MM.1S (cell line): ENCODE measurements around the gene OR7C1.

Source experiments
- DNase-seq: peaks from one replicate; pipeline ENCODE4 v3.0.0-alpha.2; 2015
- H2AFZ ChIP-seq: fragments of 300-600 bp; sonication (generic); 2 replicates; pipeline ENCODE4 v1.6.0; 2016; ENCODE audit warnings: antibody characterized with exemption, low read length
- H3F3A ChIP-seq: fragments of 300-600 bp; sonication (generic); 2 replicates; pipeline ENCODE4 v1.6.1; 2016; ENCODE audit warnings: mild to moderate bottlenecking, antibody characterized with exemption, low read length, moderate library complexity, mixed read lengths; ENCODE audit not compliant: insufficient read depth
- H3K27ac ChIP-seq: fragments of 300-600 bp; sonication (generic); 2 replicates; pipeline ENCODE4 v1.5.1; 2016; ENCODE audit warnings: mild to moderate bottlenecking, low read length
- H3K27me3 ChIP-seq: fragments of 300-600 bp; sonication (generic); replicated peaks from 2 replicates; pipeline ENCODE4 v1.6.0; 2016; ENCODE audit warnings: low read length; ENCODE audit not compliant: insufficient read depth
- H3K36me3 ChIP-seq: fragments of 300-600 bp; sonication (generic); replicated peaks from 2 replicates; pipeline ENCODE4 v1.6.1; 2016; ENCODE audit warnings: mild to moderate bottlenecking, low read length, mixed read lengths; ENCODE audit not compliant: insufficient read depth
- H3K4me1 ChIP-seq: fragments of 300-600 bp; sonication (generic); 2 replicates; pipeline ENCODE4 v1.6.1; 2016; ENCODE audit warnings: low read length, mixed read lengths
- H3K4me2 ChIP-seq: fragments of 300-600 bp; sonication (generic); 2 replicates; pipeline ENCODE4 v1.6.0; 2016; ENCODE audit warnings: low read depth, low read length
- H3K4me3 ChIP-seq: fragments of 300-600 bp; sonication (generic); 2 replicates; pipeline ENCODE4 v1.5.1; 2016; ENCODE audit warnings: low read length, mixed read lengths
- H3K79me2 ChIP-seq: fragments of 300-600 bp; sonication (generic); 2 replicates; pipeline ENCODE4 v1.6.1; 2016; ENCODE audit warnings: mixed run types, low read length, mixed read lengths
- H3K9ac ChIP-seq: fragments of 300-600 bp; sonication (generic); 2 replicates; pipeline ENCODE4 v1.6.1; 2016; ENCODE audit warnings: low read length, mixed read lengths
- H3K9me2 ChIP-seq: fragments of 300-600 bp; sonication (generic); replicated peaks from 2 replicates; pipeline ENCODE4 v1.6.1; 2016; ENCODE audit warnings: mild to moderate bottlenecking, low read length, mixed read lengths; ENCODE audit not compliant: insufficient read depth
- H3K9me3 ChIP-seq: fragments of 300-600 bp; sonication (generic); replicated peaks from 2 replicates; pipeline ENCODE4 v1.6.1; 2016; ENCODE audit warnings: mild to moderate bottlenecking, low read length, mixed read lengths; ENCODE audit not compliant: insufficient read depth
- H4K20me1 ChIP-seq: fragments of 300-600 bp; sonication (generic); 2 replicates; pipeline ENCODE4 v1.6.1; 2016; ENCODE audit warnings: mild to moderate bottlenecking, low read length, moderate library complexity, mixed read lengths; ENCODE audit not compliant: insufficient read depth
- EZH2 ChIP-seq: fragments of 300-600 bp; sonication (generic); optimal IDR thresholded peaks from 2 replicates; pipeline ENCODE3; 2017; ENCODE audit warnings: low read depth, mild to moderate bottlenecking, antibody characterized with exemption, low read length, mixed read lengths
- EZH2phosphoT487 ChIP-seq: fragments of 300-600 bp; sonication (generic); IDR thresholded peaks from 2 replicates; pipeline ENCODE4 v1.6.1; 2018; ENCODE audit warnings: antibody characterized with exemption, low read length
- TF ChIP-seq, protein P1 (sequence below): fragments of 300-600 bp; sonication (generic); IDR thresholded peaks from 2 replicates; pipeline ENCODE4 v1.5.1; 2016; ENCODE audit warnings: antibody characterized with exemption, low read length, mixed read lengths

The OR7C1 gene

DNA sequence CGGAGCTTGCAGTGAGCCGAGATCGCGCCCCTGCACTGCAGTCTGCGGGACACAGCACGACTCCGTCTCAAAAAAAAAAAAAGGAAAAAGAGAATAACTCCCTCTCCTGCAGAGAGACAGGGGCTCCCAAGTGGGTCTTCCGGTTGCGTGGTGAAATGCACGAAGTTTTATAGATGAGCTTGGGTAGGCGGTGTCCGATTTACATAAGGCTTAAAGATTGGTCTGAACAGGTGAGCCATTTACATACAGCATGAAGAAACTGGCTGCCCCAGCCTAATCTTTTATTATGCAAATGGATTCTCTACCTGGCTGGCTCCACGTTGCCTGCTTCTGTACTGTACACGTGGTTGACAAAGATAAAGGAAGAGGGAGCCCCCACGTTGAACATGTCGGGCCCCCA is 76.2 kb downstream of the OR7C1 start:
- DNase-seq = no peak
- Histone ChIP-seq H3K27me3 (peaks cover 70% of the 10 kb centered on the region), H3K4me1 (no peaks in the 10 kb centered on the region), H3F3A (no peaks in the 10 kb centered on the region), H3K4me2 (no peak overlapping the region), H3K79me2 (no peaks in the 10 kb centered on the region), H3K9me2 (no peaks in the 10 kb centered on the region), H3K36me3 (no peaks in the 10 kb centered on the region), H3K9me3 (no peaks in the 10 kb centered on the region), H2AFZ (no peak overlapping the region), H4K20me1 (no peaks in the 10 kb centered on the region), H3K27ac (no peak overlapping the region), H3K9ac (no peak overlapping the region), H3K4me3 (no peak overlapping the region)
- TF ChIP-seq EZH2phosphoT487 (no peak), EZH2 (no peak)
- TF ChIP-seq, protein P1, sequence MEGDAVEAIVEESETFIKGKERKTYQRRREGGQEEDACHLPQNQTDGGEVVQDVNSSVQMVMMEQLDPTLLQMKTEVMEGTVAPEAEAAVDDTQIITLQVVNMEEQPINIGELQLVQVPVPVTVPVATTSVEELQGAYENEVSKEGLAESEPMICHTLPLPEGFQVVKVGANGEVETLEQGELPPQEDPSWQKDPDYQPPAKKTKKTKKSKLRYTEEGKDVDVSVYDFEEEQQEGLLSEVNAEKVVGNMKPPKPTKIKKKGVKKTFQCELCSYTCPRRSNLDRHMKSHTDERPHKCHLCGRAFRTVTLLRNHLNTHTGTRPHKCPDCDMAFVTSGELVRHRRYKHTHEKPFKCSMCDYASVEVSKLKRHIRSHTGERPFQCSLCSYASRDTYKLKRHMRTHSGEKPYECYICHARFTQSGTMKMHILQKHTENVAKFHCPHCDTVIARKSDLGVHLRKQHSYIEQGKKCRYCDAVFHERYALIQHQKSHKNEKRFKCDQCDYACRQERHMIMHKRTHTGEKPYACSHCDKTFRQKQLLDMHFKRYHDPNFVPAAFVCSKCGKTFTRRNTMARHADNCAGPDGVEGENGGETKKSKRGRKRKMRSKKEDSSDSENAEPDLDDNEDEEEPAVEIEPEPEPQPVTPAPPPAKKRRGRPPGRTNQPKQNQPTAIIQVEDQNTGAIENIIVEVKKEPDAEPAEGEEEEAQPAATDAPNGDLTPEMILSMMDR = no peak

DNA sequence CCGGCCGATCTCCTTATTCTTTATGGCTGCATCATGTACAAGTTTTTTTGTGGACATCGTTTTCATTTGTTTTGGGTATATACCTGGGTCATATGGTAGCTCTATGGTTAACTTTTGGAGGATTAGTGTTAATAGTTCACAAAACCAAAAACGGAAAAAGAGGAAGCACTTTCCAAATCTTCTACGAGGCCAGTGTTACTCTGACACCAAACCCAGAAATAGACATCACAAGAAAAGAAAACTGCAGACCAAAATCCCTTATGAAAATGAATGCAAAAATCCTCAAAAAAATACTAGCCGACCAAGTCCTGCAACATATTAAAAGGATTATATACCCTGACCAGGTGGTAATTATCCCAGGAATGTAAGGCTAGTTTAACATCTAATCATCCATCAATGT is 86.4 kb downstream of the OR7C1 start:
- Histone ChIP-seq H3K9ac (no peak overlapping the region), H3K4me3 (no peak overlapping the region), H3K36me3 (no peaks in the 10 kb centered on the region), H3F3A (no peaks in the 10 kb centered on the region), H3K4me2 (no peak overlapping the region), H3K27me3 (peaks cover 48% of the 10 kb centered on the region), H3K4me1 (no peaks in the 10 kb centered on the region), H3K9me2 (no peaks in the 10 kb centered on the region), H3K79me2 (no peaks in the 10 kb centered on the region), H4K20me1 (no peaks in the 10 kb centered on the region), H3K27ac (no peak overlapping the region), H2AFZ (no peak overlapping the region), H3K9me3 (no peaks in the 10 kb centered on the region)
- no peak for DNase-seq
- TF ChIP-seq, protein P1 = no peak
- no peak for TF ChIP-seq EZH2
- TF ChIP-seq EZH2phosphoT487 = no peak
